Stimulated activated CD8-positive, alpha-beta memory T cell treated with anti-CD3 and anti-CD28 coated beads, Interleukin-7, amount 100 ng/mL, for 48 hours (primary cell): ENCODE measurements around the gene SUSD6.
"Not testable (repeated sequence)": the region's sequence is repeated elsewhere in the genome, so short reads cannot be mapped to it uniquely, and the experiment has no call there.

ENCODE experiments used
- DNase-seq, 2 donors: peaks; one replicate each; pipeline ENCODE4 v3.0.0-alpha.2; 2020; ENCODE audit warnings: low read depth in 1 of 2; ENCODE audit errors: extremely low read depth in 1 of 2

SUSD6 gene

GRCh38 chr14:69711477-69711876 lies 100.1 kb downstream of the SUSD6 start:
- no peak for DNase-seq

GRCh38 chr14:69711881-69712560 lies 100.6 kb downstream of the SUSD6 start:
- no peak for DNase-seq

GRCh38 chr14:69712599-69713088 lies 101.2 kb downstream of the SUSD6 start:
- no peak for DNase-seq

- DNase-seq, result no peak
Measured at GRCh38 chr14:69713209-69713781, 101.9 kb downstream of the SUSD6 start.

DNA sequence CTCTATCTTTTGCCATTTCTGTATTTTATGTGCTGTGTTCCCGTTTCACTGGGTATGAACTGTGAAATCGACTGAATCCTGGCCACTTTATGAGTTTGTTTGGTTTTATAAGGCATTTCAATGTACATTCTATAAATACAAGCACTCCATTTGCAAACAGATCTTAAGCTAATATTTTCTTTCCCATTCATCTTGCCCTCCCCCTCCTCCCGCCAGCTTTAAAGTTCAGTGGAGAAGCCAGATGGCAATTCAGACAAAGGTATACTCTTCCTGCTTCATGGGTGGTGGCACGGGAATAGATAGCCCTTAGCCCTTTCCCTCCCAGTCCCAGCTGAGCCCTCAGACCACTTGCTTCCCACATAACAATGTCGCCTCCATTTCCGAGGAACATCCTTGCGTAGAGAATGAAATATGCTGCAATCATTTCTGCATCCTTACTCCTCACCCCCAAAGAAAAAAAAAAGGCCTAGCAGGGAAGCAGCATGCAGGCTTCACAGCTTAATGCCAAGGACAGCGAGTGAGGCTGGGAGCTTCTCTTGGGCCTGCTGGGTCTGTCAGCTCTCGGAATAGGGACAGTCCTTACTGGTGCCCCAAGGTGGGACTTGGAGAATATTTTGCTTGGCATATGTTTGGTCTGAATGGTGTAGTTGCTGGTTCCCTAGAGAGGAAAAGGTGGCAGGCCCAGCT lies 102.7 kb downstream of the SUSD6 start:
- DNase-seq, result no peak

GRCh38 chr14:69715725-69716477 lies 104.5 kb downstream of the SUSD6 start:
- DNase-seq, result no peak

GRCh38 chr14:69716478-69717187 lies 105.2 kb downstream of the SUSD6 start:
- peak; percentile 31 to 67 for DNase-seq

- DNase-seq, result not testable (repeated sequence)
Measured at GRCh38 chr14:69718614-69719013, 107.2 kb downstream of the SUSD6 start.

- no peak for DNase-seq
Measured at GRCh38 chr14:69719501-69719951, 108.1 kb downstream of the SUSD6 start.

DNA sequence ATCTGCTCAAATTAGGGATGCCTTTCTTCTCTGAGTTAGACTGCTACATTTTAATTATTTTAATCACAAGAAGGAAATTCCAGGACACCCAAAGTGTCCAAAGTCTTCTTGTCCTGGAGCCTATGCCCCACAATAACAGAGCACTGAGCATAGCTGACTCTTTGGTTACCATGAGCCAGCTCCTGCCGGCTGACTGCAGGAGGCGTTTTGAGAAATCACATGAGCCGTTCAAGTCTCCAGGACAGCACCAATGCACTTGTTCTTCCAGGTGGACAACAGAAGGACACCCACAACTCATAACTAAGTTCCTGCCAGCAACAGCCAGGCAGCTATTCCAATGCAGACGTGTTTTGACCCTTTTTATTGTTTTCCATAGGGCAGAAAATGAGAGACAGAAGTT lies 109.5 kb downstream of the SUSD6 start:
- no peak for DNase-seq

DNA sequence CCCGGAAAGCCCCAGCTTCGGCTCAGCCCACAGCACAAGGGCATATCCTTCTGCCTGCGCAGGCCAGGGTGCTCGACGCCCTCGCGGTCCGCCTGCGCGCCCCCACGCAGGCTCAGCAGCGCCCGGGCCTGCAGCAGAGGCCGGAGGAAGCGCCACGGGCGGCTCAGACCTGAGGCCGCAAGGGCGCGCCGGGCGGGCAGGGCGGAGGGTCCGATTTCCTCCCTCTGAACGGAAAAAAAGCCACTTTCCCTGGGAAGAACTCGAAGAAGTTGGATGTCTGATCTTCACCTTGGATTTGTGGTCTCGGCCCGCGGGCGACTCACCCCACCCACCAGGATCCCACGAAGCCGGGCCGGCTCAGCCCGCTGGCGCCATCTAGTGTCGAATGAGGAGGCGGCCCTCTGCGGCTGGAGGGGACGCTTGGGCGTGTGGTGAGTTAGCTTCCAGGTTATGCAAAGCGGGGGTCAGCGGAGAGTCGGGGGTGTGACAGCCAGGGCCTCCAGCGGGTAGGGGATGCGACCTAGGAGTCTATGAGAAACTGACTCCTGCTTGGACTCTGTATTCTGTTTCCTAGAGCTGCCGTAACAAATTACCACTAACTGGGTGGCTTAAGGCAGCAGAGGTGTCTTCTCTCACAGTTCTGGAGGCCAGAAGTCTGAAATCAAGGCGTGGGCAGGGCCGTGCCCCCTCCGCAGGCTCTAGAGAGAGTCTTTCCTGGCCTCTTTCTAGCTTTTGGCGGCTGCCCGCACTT lies 115.5 kb downstream of the SUSD6 start:
- peak; percentile 53 to 61 for DNase-seq

- no peak for DNase-seq
Measured at GRCh38 chr14:69727860-69728259, 116.5 kb downstream of the SUSD6 start.

GRCh38 chr14:69731919-69732598 lies 120.7 kb downstream of the SUSD6 start:
- DNase-seq, result not testable (repeated sequence)

DNA sequence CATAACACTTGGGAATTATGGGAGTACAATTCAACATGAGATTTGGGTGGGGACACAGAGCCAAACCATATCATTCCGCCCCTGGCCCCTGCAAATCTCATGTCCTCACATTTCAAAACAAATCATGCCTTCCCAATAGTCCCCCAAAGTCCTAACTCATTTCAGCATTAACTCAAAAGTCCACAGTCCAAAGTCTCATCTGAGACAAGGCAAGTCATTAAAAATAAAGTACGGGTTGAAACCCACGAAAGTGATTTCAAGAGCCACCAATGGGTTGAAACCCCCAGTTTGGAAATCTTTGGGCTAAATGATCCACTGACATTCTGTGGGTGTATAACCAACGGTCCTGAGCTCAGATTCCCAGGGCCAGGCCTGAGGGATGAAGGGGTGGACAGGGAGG lies 125.0 kb downstream of the SUSD6 start:
- DNase-seq, result not testable (repeated sequence)

- DNase-seq, result no peak
Measured at GRCh38 chr14:69741055-69741454, 129.7 kb downstream of the SUSD6 start.

GRCh38 chr14:69749956-69750355 lies 138.6 kb downstream of the SUSD6 start:
- DNase-seq, result no peak

DNA sequence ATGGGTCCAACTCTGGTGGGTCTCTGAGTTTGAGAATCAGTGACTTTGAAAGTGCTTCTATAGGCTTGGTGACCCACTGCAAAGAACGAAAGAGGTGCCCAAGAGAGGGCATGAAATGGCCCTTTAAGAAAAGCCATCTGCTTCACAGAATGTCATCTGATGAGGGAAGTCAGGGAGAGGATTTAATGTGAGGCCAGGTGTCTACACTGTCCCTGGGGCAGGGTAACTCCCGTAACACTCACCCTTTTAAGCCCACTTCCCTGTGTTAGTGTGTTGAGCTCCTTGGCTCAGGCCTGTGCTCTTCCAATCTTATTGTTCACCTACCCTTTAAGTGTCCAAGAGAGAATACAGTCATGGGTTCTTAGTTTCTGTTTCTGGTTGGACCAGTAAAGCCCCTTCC lies 139.1 kb downstream of the SUSD6 start:
- DNase-seq, result no peak

DNA sequence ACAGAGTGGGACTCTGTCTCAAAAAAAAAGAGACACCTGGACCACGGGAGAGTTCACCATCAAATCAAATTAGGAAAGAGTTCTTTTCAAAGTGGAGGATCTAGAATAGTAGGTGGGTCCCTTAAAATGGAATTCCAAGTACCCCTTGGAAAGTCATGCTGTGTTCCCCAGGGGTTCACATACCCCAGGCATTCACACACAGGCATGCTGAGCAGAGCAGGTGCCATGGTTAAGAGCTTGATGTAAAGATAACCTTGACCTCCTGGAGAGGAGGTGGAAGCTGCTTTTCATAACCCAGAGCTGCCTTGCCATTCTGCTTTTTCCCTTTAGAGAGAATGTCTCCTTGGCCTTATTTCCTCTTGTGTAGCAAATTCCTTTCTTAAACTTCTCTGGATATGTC lies 141.4 kb downstream of the SUSD6 start:
- no peak for DNase-seq

- DNase-seq, result no peak
Measured at GRCh38 chr14:69753860-69754259, 142.5 kb downstream of the SUSD6 start.
